H9 (cell line): Measurements from ENCODE around the gene CAPZA2. TPM values are rescaled to one million over a fixed set of nuclear protein-coding genes. Genes with fewer than 3 reads are reported as not detected.

Experiments
- DNase-seq: peaks from one replicate; pipeline ENCODE4 v3.0.0-alpha.2; 2017
- H2AFZ ChIP-seq: one replicate; pipeline ENCODE4 v1.6.1; 2013; ENCODE audit warnings: mild to moderate bottlenecking, low read length, control low read depth, moderate library complexity
- H2AK5ac ChIP-seq: 2 replicates; pipeline ENCODE4 v1.6.1; 2013; ENCODE audit warnings: low read length, control low read depth, mixed read lengths; ENCODE audit not compliant: insufficient read length
- H2BK120ac ChIP-seq: one replicate; pipeline ENCODE4 v1.6.1; 2013; ENCODE audit warnings: low read depth, mild to moderate bottlenecking, low read length, control low read depth, inconsistent platforms; ENCODE audit not compliant: poor library complexity, severe bottlenecking
- H2BK12ac ChIP-seq: 2 replicates; pipeline ENCODE4 v1.6.1; 2013; ENCODE audit warnings: low read length, control low read depth, mixed read lengths, low read depth; ENCODE audit not compliant: insufficient read length
- H2BK15ac ChIP-seq: 2 replicates; pipeline ENCODE4 v1.6.1; 2013; ENCODE audit warnings: low read depth, low read length, control low read depth
- H2BK20ac ChIP-seq: one replicate; pipeline ENCODE4 v1.6.1; 2013; ENCODE audit warnings: low read depth, mild to moderate bottlenecking, low read length, control low read depth, inconsistent platforms; ENCODE audit not compliant: poor library complexity, severe bottlenecking
- H2BK5ac ChIP-seq: 2 replicates; pipeline ENCODE4 v1.6.1; 2013; ENCODE audit warnings: low read length, control low read depth, mixed read lengths; ENCODE audit not compliant: insufficient read length
- H3K14ac ChIP-seq: 2 replicates; pipeline ENCODE4 v1.6.1; 2013; ENCODE audit warnings: low read length, control low read depth; ENCODE audit not compliant: insufficient read depth
- H3K18ac ChIP-seq: 2 replicates; pipeline ENCODE4 v1.6.1; 2013; ENCODE audit warnings: low read depth, mild to moderate bottlenecking, mixed read lengths, low read length, control low read depth; ENCODE audit not compliant: insufficient read length
- H3K23ac ChIP-seq: 2 replicates; pipeline ENCODE4 v1.6.1; 2013; ENCODE audit warnings: low read length, control low read depth, mixed read lengths, low read depth; ENCODE audit not compliant: insufficient read length
- H3K23me2 ChIP-seq: 2 replicates; pipeline ENCODE4 v1.6.1; 2013; ENCODE audit warnings: low read depth, mild to moderate bottlenecking, mixed read lengths, low read length, control low read depth; ENCODE audit not compliant: insufficient read length, poor library complexity, severe bottlenecking
- H3K27ac ChIP-seq: 2 replicates; pipeline ENCODE4 v1.5.1; 2013; ENCODE audit warnings: low read length, control low read depth, mixed read lengths, low read depth; ENCODE audit not compliant: insufficient read length
- H3K27me3 ChIP-seq: 2 replicates; pipeline ENCODE4 v1.6.1; 2013; ENCODE audit warnings: low read length, control low read depth, inconsistent platforms; ENCODE audit not compliant: insufficient read depth
- H3K4ac ChIP-seq: 2 replicates; pipeline ENCODE4 v1.6.1; 2013; ENCODE audit warnings: low read depth, mild to moderate bottlenecking, control low read depth, inconsistent platforms, low read length, moderate library complexity
- H3K4me1 ChIP-seq: 2 replicates; pipeline ENCODE4 v1.6.1; 2013; ENCODE audit warnings: low read length, control low read depth, inconsistent platforms; ENCODE audit not compliant: insufficient read depth
- H3K4me2 ChIP-seq: 2 replicates; pipeline ENCODE4 v1.6.1; 2013; ENCODE audit warnings: low read length, control low read depth, mixed read lengths; ENCODE audit not compliant: insufficient read length, insufficient read depth
- H3K56ac ChIP-seq: 2 replicates; pipeline ENCODE4 v1.6.1; 2013; ENCODE audit warnings: low read depth, mild to moderate bottlenecking, mixed read lengths, low read length, control low read depth; ENCODE audit not compliant: insufficient read length
- H3K79me1 ChIP-seq: 2 replicates; pipeline ENCODE4 v1.6.1; 2013; ENCODE audit warnings: low read depth, mild to moderate bottlenecking, moderate library complexity, low read length, control low read depth, inconsistent platforms; ENCODE audit not compliant: insufficient read depth, poor library complexity, severe bottlenecking
- H3K79me2 ChIP-seq: 2 replicates; pipeline ENCODE4 v1.6.1; 2013; ENCODE audit warnings: low read length, control low read depth, inconsistent platforms; ENCODE audit not compliant: insufficient read depth
- H3K9ac ChIP-seq: 2 replicates; pipeline ENCODE4 v1.6.1; 2013; ENCODE audit warnings: low read length, control low read depth, mixed read lengths; ENCODE audit not compliant: insufficient read length; ENCODE audit errors: extremely low read depth
- H3K9me3 ChIP-seq: one replicate; pipeline ENCODE4 v1.6.1; 2013; ENCODE audit warnings: low read depth, low read length, inconsistent platforms; ENCODE audit not compliant: control insufficient read depth
- H3T11ph ChIP-seq: one replicate; pipeline ENCODE4 v1.6.1; 2013; ENCODE audit warnings: mild to moderate bottlenecking, low read length, control low read depth, inconsistent platforms
- H4K20me1 ChIP-seq: one replicate; pipeline ENCODE4 v1.6.1; 2013; ENCODE audit not compliant: control insufficient read depth, insufficient read length, insufficient read depth
- H4K5ac ChIP-seq: 2 replicates; pipeline ENCODE4 v1.6.1; 2013; ENCODE audit warnings: low read depth, mild to moderate bottlenecking, mixed read lengths, low read length, control low read depth; ENCODE audit not compliant: insufficient read length
- H4K8ac ChIP-seq: replicated peaks from 2 replicates; pipeline ENCODE4 v1.6.1; 2013; ENCODE audit warnings: low read length, control low read depth, mixed read lengths, low read depth; ENCODE audit not compliant: insufficient read length
- H4K91ac ChIP-seq: 2 replicates; pipeline ENCODE4 v1.6.1; 2013; ENCODE audit warnings: low read depth, mild to moderate bottlenecking, moderate library complexity, mixed read lengths, low read length, control low read depth; ENCODE audit not compliant: insufficient read length
- H3K27ac Mint-ChIP-seq, 3 experiments: 2 replicates in 2 of 3; 3 replicates in 1 of 3; pipeline ENCODE4 v1.8.0; 2020 to 2021; ENCODE audit warnings: mixed read lengths in 3 of 3, mild to moderate bottlenecking in 1 of 3, moderate library complexity in 1 of 3
- H3K27me3 Mint-ChIP-seq: 2 replicates; pipeline ENCODE4 v1.8.0; 2021; ENCODE audit warnings: low read depth, mild to moderate bottlenecking, moderate library complexity, mixed read lengths
- H3K36me3 Mint-ChIP-seq, 3 experiments: 2 replicates in 2 of 3; 3 replicates in 1 of 3; pipeline ENCODE4 v1.8.0; 2020 to 2021; ENCODE audit warnings: low read depth in 3 of 3, mixed read lengths in 3 of 3; ENCODE audit not compliant: insufficient read depth in 1 of 3
- H3K4me1 Mint-ChIP-seq, 2 experiments: 2 replicates each; pipeline ENCODE4 v1.8.0; 2020; ENCODE audit warnings: mixed read lengths in 2 of 2
- H3K4me3 Mint-ChIP-seq, 2 experiments: 2 replicates in 1 of 2; 3 replicates in 1 of 2; pipeline ENCODE4 v1.8.0; 2020 to 2021; ENCODE audit warnings: mild to moderate bottlenecking in 2 of 2, mixed read lengths in 2 of 2, moderate library complexity in 1 of 2
- H3K9me3 Mint-ChIP-seq, 2 experiments: 2 replicates in 1 of 2; 3 replicates in 1 of 2; pipeline ENCODE4 v1.8.0; 2020; ENCODE audit warnings: mild to moderate bottlenecking in 2 of 2, mixed read lengths in 2 of 2, moderate library complexity in 1 of 2
- WGBS: extraction: QIAGEN DNeasy Blood & Tissue Kit; methylation state at CpG from one replicate; pipeline ENCODE4 v1.1.7; 2013; ENCODE audit warnings: missing lambda C conversion rate, low lambda C conversion rate, mixed read lengths; ENCODE audit not compliant: insufficient read length; ENCODE audit errors: extremely low coverage; 5-methylcytosine and 5-hydroxymethylcytosine counted together
- total RNA-seq: library from RNA; stranded (reverse); gene quantifications from 2 replicates; pipeline ENCODE4 v1.2.1, GENCODE V29; 2021
- TF ChIP-seq, protein P1 (sequence below): fragments of 200-600 bp; sonication (generic); conservative IDR thresholded peaks from 3 replicates; pipeline ENCODE4 v1.8.0; 2021; ENCODE audit warnings: antibody characterized with exemption, mild to moderate bottlenecking

CAPZA2 gene
- total RNA-seq, 1 experiment from 2014 or later: 131 TPM

GRCh38 chr7:116899308-116899707 is 36.9 kb downstream of the CAPZA2 start:
- H3K27me3 Mint-ChIP-seq: no peaks in the 10 kb centered on the region
- H4K5ac ChIP-seq: no peak overlapping the region
- peaks cover 13 to 28% (median 28%) of the 10 kb centered on the region in 3 experiments; a peak in 6 of 7 replicates for H3K36me3 Mint-ChIP-seq

More at GRCh38 chr7:116899308-116899707, 36.9 kb downstream of the CAPZA2 start:
- H3K56ac ChIP-seq: no peak overlapping the region
- no peaks in the 10 kb centered on the region for H3K79me2 ChIP-seq
- H4K20me1 ChIP-seq: no peaks in the 10 kb centered on the region
- H3K4me3 Mint-ChIP-seq: no peak overlapping the region
- no peak overlapping the region for H2AFZ ChIP-seq
- H3K14ac ChIP-seq: no peak overlapping the region
- no peak overlapping the region for H4K91ac ChIP-seq
- H3K9me3 Mint-ChIP-seq: no peaks in the 10 kb centered on the region
- H2BK20ac ChIP-seq: no peak overlapping the region
- H3K27me3 ChIP-seq: no peaks in the 10 kb centered on the region
- peaks cover 10 to 14% of the 10 kb centered on the region in 2 experiments; a peak in 3 of 4 replicates for H3K4me1 Mint-ChIP-seq
- no peak overlapping the region for H3K4ac ChIP-seq
- TF ChIP-seq, protein P1, sequence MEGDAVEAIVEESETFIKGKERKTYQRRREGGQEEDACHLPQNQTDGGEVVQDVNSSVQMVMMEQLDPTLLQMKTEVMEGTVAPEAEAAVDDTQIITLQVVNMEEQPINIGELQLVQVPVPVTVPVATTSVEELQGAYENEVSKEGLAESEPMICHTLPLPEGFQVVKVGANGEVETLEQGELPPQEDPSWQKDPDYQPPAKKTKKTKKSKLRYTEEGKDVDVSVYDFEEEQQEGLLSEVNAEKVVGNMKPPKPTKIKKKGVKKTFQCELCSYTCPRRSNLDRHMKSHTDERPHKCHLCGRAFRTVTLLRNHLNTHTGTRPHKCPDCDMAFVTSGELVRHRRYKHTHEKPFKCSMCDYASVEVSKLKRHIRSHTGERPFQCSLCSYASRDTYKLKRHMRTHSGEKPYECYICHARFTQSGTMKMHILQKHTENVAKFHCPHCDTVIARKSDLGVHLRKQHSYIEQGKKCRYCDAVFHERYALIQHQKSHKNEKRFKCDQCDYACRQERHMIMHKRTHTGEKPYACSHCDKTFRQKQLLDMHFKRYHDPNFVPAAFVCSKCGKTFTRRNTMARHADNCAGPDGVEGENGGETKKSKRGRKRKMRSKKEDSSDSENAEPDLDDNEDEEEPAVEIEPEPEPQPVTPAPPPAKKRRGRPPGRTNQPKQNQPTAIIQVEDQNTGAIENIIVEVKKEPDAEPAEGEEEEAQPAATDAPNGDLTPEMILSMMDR: no peak
- H3K23ac ChIP-seq: no peak overlapping the region
- H3K4me2 ChIP-seq: no peak overlapping the region
- no peaks in the 10 kb centered on the region for H3K4me1 ChIP-seq
- H2BK12ac ChIP-seq: no peak overlapping the region
- no peak overlapping the region for H4K8ac ChIP-seq
- H3K79me1 ChIP-seq: peaks cover 2% of the 10 kb centered on the region
- H2BK120ac ChIP-seq: no peak overlapping the region
- H3K18ac ChIP-seq: no peak overlapping the region
- no peak overlapping the region for H2BK5ac ChIP-seq
- H2BK15ac ChIP-seq: no peak overlapping the region
- no peaks in the 10 kb centered on the region for H3K9me3 ChIP-seq
- no peaks in the 10 kb centered on the region for H3K23me2 ChIP-seq
- H3K27ac ChIP-seq: no peak overlapping the region
- no peak for DNase-seq
- H3T11ph ChIP-seq: no peak overlapping the region
- H3K9ac ChIP-seq: no peak overlapping the region
- H2AK5ac ChIP-seq: no peak overlapping the region
- no CpG with 5 or more reads among the region's 4 CpGs for WGBS
- no peak overlapping the region for H3K27ac Mint-ChIP-seq
